ENCODE data around the gene FYB1. TPM values are rescaled to one million over a fixed set of nuclear protein-coding genes. Genes with fewer than 3 reads are reported as not detected.

The FYB1 gene
- total and polyA plus RNA-seq, 7 experiments from 2014 or later, result 310 to 701 (median 491) TPM

DNA sequence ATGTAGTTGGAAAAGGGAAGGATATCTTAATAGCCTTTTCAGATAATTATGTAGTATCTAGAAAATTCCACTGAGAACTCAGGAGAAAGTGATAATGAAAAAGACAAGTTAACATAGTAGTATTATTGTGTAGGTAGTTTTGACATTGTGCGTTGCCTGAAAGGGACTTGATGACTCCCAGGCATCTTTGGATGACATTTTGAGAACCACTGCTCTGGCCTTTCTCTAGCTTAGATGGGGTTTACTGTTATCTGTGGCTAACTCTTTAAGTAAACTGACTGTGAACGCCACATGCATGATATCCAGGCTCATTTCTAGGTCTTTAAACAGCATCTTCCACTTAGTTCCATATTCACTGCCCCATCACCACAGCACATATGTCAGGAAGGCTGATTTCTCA lies 14.4 kb upstream of the FYB1 start:
- ChIA-PET POLR2A (no interaction called here), CTCF (interaction anchor here (1.1 kb wide), 1 partner anchor 12 kb away, joined by 3 read pairs; no protein-coding TSS in a partner anchor)
- Histone ChIP-seq H3K4me1 (ENCODE audit: control insufficient read depth in 2 of 2, insufficient read depth in 2 of 2, low read length in 2 of 2) (peaks cover 0 to 10% of the 10 kb centered on the region in 2 donors), H3K27me3 (ENCODE audit: control insufficient read depth in 2 of 2, insufficient read depth in 2 of 2, low read length in 2 of 2) (no peaks in the 10 kb centered on the region), H3K9me3 (ENCODE audit: control insufficient read depth in 2 of 3, low read length in 3 of 3) (no peaks in the 10 kb centered on the region), H3K27ac (ENCODE audit: low read depth, low read length) (no peak overlapping the region), H3K4me3 (ENCODE audit: low read length) (no peak overlapping the region), H3K36me3 (ENCODE audit: control insufficient read depth in 2 of 3, insufficient read depth in 3 of 3, low read length in 3 of 3) (no peaks in the 10 kb centered on the region)
- no peaks in the 10 kb centered on the region for H3K27me3 Mint-ChIP-seq
- H3K27ac Mint-ChIP-seq, result no peak overlapping the region
- ATAC-seq, result no peak
- peaks cover 0 to 4% (median 0%) of the 10 kb centered on the region in 5 donors for H3K36me3 Mint-ChIP-seq
- peaks cover 7 to 17% (median 13%) of the 10 kb centered on the region in 7 donors for H3K4me1 Mint-ChIP-seq
- H3K9me3 Mint-ChIP-seq, result peaks cover 0 to 7% (median 0%) of the 10 kb centered on the region in 11 donors
- DNase-seq, result no peak
- no peak overlapping the region for H3K4me3 Mint-ChIP-seq
- intact Hi-C loops (cut with micrococcal nuclease), result no loop called here

DNA sequence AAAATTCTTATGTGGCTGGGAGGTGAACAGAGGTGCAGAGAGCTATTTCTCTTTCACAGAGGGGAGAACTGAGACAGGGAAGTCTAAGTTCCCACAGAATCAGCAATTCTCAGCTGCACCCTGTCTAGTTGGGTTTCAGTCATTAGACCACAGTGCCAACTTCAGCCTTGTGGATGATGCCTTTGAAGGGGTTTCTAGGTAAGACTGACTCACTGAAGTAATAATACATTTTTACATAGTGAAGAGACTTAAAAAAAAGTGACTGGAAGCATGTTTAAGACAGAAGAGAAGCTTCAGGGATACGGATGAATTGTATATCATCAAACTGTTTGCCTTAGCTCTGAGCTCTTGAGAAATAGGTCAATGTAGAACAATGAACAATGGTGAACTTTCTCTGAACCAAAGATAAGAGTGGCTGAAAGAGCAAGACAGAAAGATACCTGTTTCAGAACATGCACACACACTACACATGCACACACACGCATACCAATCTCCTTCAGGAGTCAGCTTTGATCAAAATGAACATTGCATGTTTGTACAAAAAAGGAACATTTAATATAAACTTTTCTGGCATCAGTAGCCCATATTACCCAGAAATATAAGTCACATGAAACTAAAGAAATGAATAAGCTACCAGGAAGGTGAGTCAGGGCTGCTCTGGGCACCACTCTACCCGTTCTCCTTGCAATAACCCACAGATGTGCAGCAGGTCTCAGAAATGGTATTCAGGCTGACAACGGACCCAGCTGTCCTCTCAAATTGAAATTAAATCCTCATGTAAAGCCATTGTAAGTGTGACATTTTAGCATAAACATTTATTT lies 12.6 kb upstream of the FYB1 start:
- peaks cover 12 to 25% (median 15%) of the 10 kb centered on the region in 7 donors for H3K4me1 Mint-ChIP-seq
- no peak overlapping the region for H3K27ac ChIP-seq (ENCODE audit: low read depth, low read length)
- peaks cover 0 to 10% of the 10 kb centered on the region in 2 donors for H3K4me1 ChIP-seq (ENCODE audit: control insufficient read depth in 2 of 2, insufficient read depth in 2 of 2, low read length in 2 of 2)
- DNase-seq (no peak), ATAC-seq (peak; percentile 48)
- peak overlapping the region in 3 of 9 donors; percentile 37 to 82 (median 65) for H3K27ac Mint-ChIP-seq
- peaks cover 0 to 4% (median 0%) of the 10 kb centered on the region in 5 donors for H3K36me3 Mint-ChIP-seq
- H3K36me3 ChIP-seq (ENCODE audit: control insufficient read depth in 2 of 3, insufficient read depth in 3 of 3, low read length in 3 of 3), result no peaks in the 10 kb centered on the region
- CTCF ChIA-PET, result interaction anchor here (0.5 to 3.5 kb wide), 6 partner anchors 13 to 1617 kb away, joined by 3 to 15 read pairs (median 4); partner anchors contain the start of gene FYB1
- H3K27me3 ChIP-seq (ENCODE audit: control insufficient read depth in 2 of 2, insufficient read depth in 2 of 2, low read length in 2 of 2), result no peaks in the 10 kb centered on the region
- no peaks in the 10 kb centered on the region for H3K9me3 ChIP-seq (ENCODE audit: control insufficient read depth in 2 of 3, low read length in 3 of 3)
- POLR2A ChIA-PET, result interaction anchor here (0.5 to 1.7 kb wide), 3 partner anchors 20 to 738 kb away, joined by 3 to 7 read pairs (median 3); no protein-coding TSS in a partner anchor
- H3K4me3 Mint-ChIP-seq, result peak overlapping the region in 2 of 10 donors; percentile 39 to 55
- intact Hi-C loops (cut with micrococcal nuclease), result no loop called here
- peaks cover 0 to 7% (median 0%) of the 10 kb centered on the region in 11 donors for H3K9me3 Mint-ChIP-seq
- no peaks in the 10 kb centered on the region for H3K27me3 Mint-ChIP-seq
- H3K4me3 ChIP-seq (ENCODE audit: low read length), result no peak overlapping the region

DNA sequence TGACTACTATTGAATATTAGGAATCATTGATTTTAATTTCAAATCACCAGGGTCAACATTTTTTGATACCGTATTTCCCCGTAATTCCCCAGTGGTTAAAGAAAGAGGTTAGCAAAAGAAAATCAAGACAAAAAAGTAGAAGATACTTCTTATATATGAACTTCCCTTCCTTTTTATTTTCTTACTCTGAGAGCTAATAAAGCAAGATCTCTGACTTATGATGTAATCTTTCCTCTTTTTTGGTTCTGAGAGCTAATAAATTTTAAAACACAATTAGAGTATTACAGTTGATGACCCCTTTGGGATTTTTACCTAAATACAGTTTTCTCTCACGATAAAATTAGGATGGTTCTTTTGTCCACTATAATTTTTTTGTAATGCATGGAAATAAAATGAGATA lies 9.2 kb upstream of the FYB1 start:
- Mint-ChIP-seq H3K4me3 (no peak overlapping the region), H3K36me3 (no peaks in the 10 kb centered on the region), H3K27ac (no peak overlapping the region), H3K9me3 (no peaks in the 10 kb centered on the region), H3K27me3 (no peaks in the 10 kb centered on the region), H3K4me1 (peaks cover 26 to 56% (median 35%) of the 10 kb centered on the region in 7 donors)
- no peak overlapping the region for H3K27ac ChIP-seq (ENCODE audit: low read depth, low read length)
- intact Hi-C loops (cut with micrococcal nuclease), result no loop called here
- H3K9me3 ChIP-seq (ENCODE audit: control insufficient read depth in 2 of 3, low read length in 3 of 3), result no peaks in the 10 kb centered on the region
- DNase-seq (no peak), ATAC-seq (no peak)
- H3K36me3 ChIP-seq (ENCODE audit: control insufficient read depth in 2 of 3, insufficient read depth in 3 of 3, low read length in 3 of 3), result no peaks in the 10 kb centered on the region
- peaks cover 10 to 13% of the 10 kb centered on the region in 2 donors for H3K4me1 ChIP-seq (ENCODE audit: control insufficient read depth in 2 of 2, insufficient read depth in 2 of 2, low read length in 2 of 2)
- ChIA-PET CTCF (interaction anchor here (1.0 to 4.7 kb wide), 2 partner anchors 9 to 12 kb away, joined by 3 to 20 read pairs; partner anchors contain the start of gene FYB1), POLR2A (interaction anchor here (0.6 to 1.4 kb wide), 2 partner anchors 42 to 88 kb away, joined by 3 read pairs; no protein-coding TSS in a partner anchor)
- H3K4me3 ChIP-seq (ENCODE audit: low read length), result no peak overlapping the region
- no peaks in the 10 kb centered on the region for H3K27me3 ChIP-seq (ENCODE audit: control insufficient read depth in 2 of 2, insufficient read depth in 2 of 2, low read length in 2 of 2)

DNA sequence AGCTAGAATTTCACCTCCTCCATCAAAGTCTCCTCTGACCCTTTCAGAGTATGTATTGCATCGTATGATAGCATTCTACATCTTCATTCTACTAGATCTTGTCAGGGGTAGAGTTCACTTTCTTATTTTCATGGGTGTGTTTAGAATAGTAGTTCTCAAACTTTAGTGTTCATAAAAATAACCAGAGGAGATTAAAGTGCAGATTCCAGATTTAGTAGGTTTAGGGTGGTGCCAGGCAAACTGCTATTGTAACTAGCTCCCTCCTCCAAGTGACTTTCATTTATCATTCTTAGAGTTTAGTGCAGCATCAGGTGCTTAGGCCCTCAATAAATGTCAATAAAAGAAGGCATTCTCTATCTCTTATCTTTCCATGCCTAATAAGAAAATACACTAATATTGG lies 7.2 kb upstream of the FYB1 start:
- peaks cover 5 to 13% of the 10 kb centered on the region in 2 donors for H3K4me1 ChIP-seq (ENCODE audit: control insufficient read depth in 2 of 2, insufficient read depth in 2 of 2, low read length in 2 of 2)
- H3K4me3 Mint-ChIP-seq, result peak overlapping the region in 9 of 10 donors; percentile 13 to 66 (median 58)
- no peaks in the 10 kb centered on the region for H3K9me3 Mint-ChIP-seq
- H3K27me3 Mint-ChIP-seq, result no peaks in the 10 kb centered on the region
- POLR2A ChIA-PET, result interaction anchor here (0.5 to 1.7 kb wide), 10 partner anchors 9 to 1514 kb away, joined by 3 to 13 read pairs (median 4); no protein-coding TSS in a partner anchor
- CTCF ChIA-PET, result interaction anchor here (0.6 to 4.7 kb wide), 5 partner anchors 10 to 57 kb away, joined by 3 to 20 read pairs (median 4); no protein-coding TSS in a partner anchor
- no peak overlapping the region for H3K27ac ChIP-seq (ENCODE audit: low read depth, low read length)
- H3K9me3 ChIP-seq (ENCODE audit: control insufficient read depth in 2 of 3, low read length in 3 of 3), result no peaks in the 10 kb centered on the region
- H3K4me1 Mint-ChIP-seq, result peaks cover 19 to 55% (median 33%) of the 10 kb centered on the region in 7 donors
- H3K36me3 ChIP-seq (ENCODE audit: control insufficient read depth in 2 of 3, insufficient read depth in 3 of 3, low read length in 3 of 3), result no peaks in the 10 kb centered on the region
- H3K27ac Mint-ChIP-seq, result peak overlapping the region in 8 of 9 donors; percentile 20 to 82 (median 56)
- H3K27me3 ChIP-seq (ENCODE audit: control insufficient read depth in 2 of 2, insufficient read depth in 2 of 2, low read length in 2 of 2), result no peaks in the 10 kb centered on the region
- DNase-seq (no peak), ATAC-seq (no peak)
- H3K4me3 ChIP-seq (ENCODE audit: low read length), result no peak overlapping the region
- intact Hi-C loops (cut with micrococcal nuclease), result no loop called here
- H3K36me3 Mint-ChIP-seq, result no peaks in the 10 kb centered on the region

DNA sequence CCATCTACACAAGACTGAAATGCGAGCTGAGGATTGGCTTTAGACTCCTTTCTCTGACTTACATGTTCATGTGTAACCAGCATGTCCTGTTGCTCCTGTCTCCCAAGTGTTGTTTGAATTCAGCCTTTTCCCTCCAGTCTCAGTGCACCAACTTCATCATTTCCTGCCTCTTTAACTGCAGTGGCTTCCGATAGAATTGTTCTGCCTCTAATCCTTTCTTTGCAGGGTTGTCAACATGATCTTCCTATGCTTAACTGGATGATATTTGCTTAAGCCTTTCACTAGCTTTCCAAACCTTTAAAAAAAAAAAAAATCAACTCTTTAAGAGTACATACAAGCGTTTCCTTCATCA lies 6.7 kb upstream of the FYB1 start:
- Histone ChIP-seq H3K27ac (ENCODE audit: low read depth, low read length) (no peak overlapping the region), H3K4me1 (ENCODE audit: control insufficient read depth in 2 of 2, insufficient read depth in 2 of 2, low read length in 2 of 2) (peaks cover 1 to 13% of the 10 kb centered on the region in 2 donors), H3K36me3 (ENCODE audit: control insufficient read depth in 2 of 3, insufficient read depth in 3 of 3, low read length in 3 of 3) (no peaks in the 10 kb centered on the region), H3K27me3 (ENCODE audit: control insufficient read depth in 2 of 2, insufficient read depth in 2 of 2, low read length in 2 of 2) (no peaks in the 10 kb centered on the region), H3K9me3 (ENCODE audit: control insufficient read depth in 2 of 3, low read length in 3 of 3) (no peaks in the 10 kb centered on the region), H3K4me3 (ENCODE audit: low read length) (no peak overlapping the region)
- Mint-ChIP-seq H3K27ac (peak overlapping the region in 8 of 9 donors; percentile 20 to 82 (median 56)), H3K9me3 (no peaks in the 10 kb centered on the region), H3K36me3 (no peaks in the 10 kb centered on the region), H3K27me3 (no peaks in the 10 kb centered on the region), H3K4me3 (peak overlapping the region; percentile 13 to 66 (median 56)), H3K4me1 (peaks cover 15 to 56% (median 32%) of the 10 kb centered on the region in 7 donors)
- ChIA-PET POLR2A (interaction anchor here (0.5 to 1.7 kb wide), 11 partner anchors 8 to 1514 kb away, joined by 3 to 13 read pairs (median 4); no protein-coding TSS in a partner anchor), CTCF (interaction anchor here (0.6 to 4.7 kb wide), 5 partner anchors 9 to 57 kb away, joined by 3 to 20 read pairs (median 4); no protein-coding TSS in a partner anchor)
- intact Hi-C loops (cut with micrococcal nuclease), result no loop called here
- DNase-seq, result no peak
- ATAC-seq, result no peak

DNA sequence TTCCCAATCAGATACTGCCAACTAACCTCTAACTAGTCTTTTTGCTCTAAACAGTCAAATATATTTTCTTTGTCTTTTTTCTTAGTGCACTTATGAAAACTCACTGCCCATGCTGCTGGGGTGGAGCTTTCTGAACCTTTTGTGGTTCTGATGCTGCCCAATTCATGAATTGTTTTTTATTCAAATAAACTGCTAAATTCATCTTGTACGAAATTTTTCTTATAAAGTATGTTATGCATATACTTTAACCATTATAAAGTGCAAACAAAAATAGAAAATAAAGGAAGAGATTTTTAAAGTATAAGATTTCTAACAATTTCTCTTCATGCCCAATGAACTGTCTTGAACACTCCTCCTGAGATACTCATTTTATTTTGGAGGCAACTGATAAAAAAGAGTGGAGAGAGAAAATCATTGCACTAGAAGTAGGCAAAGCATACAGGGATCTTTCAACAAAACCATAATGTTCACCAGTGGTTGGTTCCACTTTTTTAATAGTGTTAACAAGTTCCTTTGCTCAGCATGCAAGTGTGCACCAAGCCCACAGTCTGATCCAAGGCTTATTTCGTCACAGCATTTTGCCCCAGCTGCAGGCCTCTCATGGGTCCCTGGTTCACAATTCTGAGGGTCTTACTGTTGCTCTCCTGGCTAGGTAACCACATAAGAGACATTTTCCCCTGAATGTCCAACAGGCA lies 6.2 kb upstream of the FYB1 start:
- no peaks in the 10 kb centered on the region for H3K9me3 ChIP-seq (ENCODE audit: control insufficient read depth in 2 of 3, low read length in 3 of 3)
- peak overlapping the region in 6 of 10 donors; percentile 23 to 66 (median 60) for H3K4me3 Mint-ChIP-seq
- peaks cover 0 to 13% of the 10 kb centered on the region in 2 donors for H3K4me1 ChIP-seq (ENCODE audit: control insufficient read depth in 2 of 2, insufficient read depth in 2 of 2, low read length in 2 of 2)
- no peaks in the 10 kb centered on the region for H3K9me3 Mint-ChIP-seq
- H3K4me3 ChIP-seq (ENCODE audit: low read length), result no peak overlapping the region
- H3K4me1 Mint-ChIP-seq, result peaks cover 15 to 61% (median 37%) of the 10 kb centered on the region in 7 donors
- ChIA-PET POLR2A (interaction anchor here (0.6 to 2.4 kb wide), 11 partner anchors 8 to 58 kb away, joined by 3 to 13 read pairs (median 5); no protein-coding TSS in a partner anchor), CTCF (interaction anchor here (1.3 to 10.1 kb wide), 5 partner anchors 9 to 58 kb away, joined by 3 to 192 read pairs (median 4); no protein-coding TSS in a partner anchor)
- DNase-seq (no peak), ATAC-seq (no peak)
- H3K27ac ChIP-seq (ENCODE audit: low read depth, low read length), result no peak overlapping the region
- no peaks in the 10 kb centered on the region for H3K36me3 Mint-ChIP-seq
- intact Hi-C loops (cut with micrococcal nuclease), result loop anchor here in 1 of 2 donors (2.0 kb wide), 1 partner anchor 15 kb away; no protein-coding TSS in a partner anchor
- no peaks in the 10 kb centered on the region for H3K27me3 ChIP-seq (ENCODE audit: control insufficient read depth in 2 of 2, insufficient read depth in 2 of 2, low read length in 2 of 2)
- H3K27me3 Mint-ChIP-seq, result no peaks in the 10 kb centered on the region
- no peaks in the 10 kb centered on the region for H3K36me3 ChIP-seq (ENCODE audit: control insufficient read depth in 2 of 3, insufficient read depth in 3 of 3, low read length in 3 of 3)
- peak overlapping the region in 8 of 9 donors; percentile 20 to 82 (median 56) for H3K27ac Mint-ChIP-seq

All from naive thymus-derived CD4-positive, alpha-beta T cell (primary cell).